HL-60 (cell line): Measurements from ENCODE around the gene PALLD.

Source experiments
- POLR2AphosphoS5 ChIP-seq: IDR thresholded peaks from 2 replicates; pipeline ENCODE4 v1.6.1; 2012; ENCODE audit warnings: low read depth
- TF ChIP-seq, protein P1 (sequence below): IDR thresholded peaks from one replicate; pipeline ENCODE4 v1.5.1; 2011; ENCODE audit warnings: low read length, control low read depth, inconsistent platforms; ENCODE audit not compliant: insufficient read depth
- TF ChIP-seq, protein P2 (sequence below): IDR thresholded peaks from 2 replicates; pipeline ENCODE4 v1.6.1; 2012; ENCODE audit warnings: low read depth; ENCODE audit not compliant: insufficient replicate concordance

DNA sequence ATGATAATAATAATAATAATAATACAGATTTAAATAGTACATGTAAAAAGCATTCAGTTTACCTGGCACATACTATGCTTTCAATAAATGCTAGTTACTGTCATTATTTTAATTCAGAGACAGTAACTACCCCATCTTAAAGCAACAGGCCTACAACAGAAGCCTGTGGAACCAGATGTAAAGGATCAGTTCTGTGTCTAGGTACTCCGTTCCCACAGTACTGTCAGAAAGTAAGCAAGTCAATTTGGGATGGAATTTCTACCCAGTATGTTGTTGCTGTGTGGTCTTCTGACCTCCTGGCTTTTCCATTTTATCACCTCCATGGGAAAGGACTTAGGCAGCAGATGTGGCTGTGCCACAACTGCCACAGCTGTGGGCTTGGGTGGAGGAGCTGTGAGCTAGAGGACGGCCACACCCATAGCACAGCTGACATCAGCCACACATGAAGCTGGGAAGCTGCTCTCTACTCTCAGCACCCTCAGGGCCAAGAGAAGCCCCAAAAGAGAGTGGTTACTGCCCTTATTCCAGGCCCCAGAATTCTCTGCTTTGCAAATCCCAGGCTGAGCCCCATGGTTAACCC, 410.4 kb downstream of the PALLD start:
- TF ChIP-seq, protein P1, sequence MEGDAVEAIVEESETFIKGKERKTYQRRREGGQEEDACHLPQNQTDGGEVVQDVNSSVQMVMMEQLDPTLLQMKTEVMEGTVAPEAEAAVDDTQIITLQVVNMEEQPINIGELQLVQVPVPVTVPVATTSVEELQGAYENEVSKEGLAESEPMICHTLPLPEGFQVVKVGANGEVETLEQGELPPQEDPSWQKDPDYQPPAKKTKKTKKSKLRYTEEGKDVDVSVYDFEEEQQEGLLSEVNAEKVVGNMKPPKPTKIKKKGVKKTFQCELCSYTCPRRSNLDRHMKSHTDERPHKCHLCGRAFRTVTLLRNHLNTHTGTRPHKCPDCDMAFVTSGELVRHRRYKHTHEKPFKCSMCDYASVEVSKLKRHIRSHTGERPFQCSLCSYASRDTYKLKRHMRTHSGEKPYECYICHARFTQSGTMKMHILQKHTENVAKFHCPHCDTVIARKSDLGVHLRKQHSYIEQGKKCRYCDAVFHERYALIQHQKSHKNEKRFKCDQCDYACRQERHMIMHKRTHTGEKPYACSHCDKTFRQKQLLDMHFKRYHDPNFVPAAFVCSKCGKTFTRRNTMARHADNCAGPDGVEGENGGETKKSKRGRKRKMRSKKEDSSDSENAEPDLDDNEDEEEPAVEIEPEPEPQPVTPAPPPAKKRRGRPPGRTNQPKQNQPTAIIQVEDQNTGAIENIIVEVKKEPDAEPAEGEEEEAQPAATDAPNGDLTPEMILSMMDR, result no peak
- no peak for TF ChIP-seq POLR2AphosphoS5
- TF ChIP-seq, protein P2, sequence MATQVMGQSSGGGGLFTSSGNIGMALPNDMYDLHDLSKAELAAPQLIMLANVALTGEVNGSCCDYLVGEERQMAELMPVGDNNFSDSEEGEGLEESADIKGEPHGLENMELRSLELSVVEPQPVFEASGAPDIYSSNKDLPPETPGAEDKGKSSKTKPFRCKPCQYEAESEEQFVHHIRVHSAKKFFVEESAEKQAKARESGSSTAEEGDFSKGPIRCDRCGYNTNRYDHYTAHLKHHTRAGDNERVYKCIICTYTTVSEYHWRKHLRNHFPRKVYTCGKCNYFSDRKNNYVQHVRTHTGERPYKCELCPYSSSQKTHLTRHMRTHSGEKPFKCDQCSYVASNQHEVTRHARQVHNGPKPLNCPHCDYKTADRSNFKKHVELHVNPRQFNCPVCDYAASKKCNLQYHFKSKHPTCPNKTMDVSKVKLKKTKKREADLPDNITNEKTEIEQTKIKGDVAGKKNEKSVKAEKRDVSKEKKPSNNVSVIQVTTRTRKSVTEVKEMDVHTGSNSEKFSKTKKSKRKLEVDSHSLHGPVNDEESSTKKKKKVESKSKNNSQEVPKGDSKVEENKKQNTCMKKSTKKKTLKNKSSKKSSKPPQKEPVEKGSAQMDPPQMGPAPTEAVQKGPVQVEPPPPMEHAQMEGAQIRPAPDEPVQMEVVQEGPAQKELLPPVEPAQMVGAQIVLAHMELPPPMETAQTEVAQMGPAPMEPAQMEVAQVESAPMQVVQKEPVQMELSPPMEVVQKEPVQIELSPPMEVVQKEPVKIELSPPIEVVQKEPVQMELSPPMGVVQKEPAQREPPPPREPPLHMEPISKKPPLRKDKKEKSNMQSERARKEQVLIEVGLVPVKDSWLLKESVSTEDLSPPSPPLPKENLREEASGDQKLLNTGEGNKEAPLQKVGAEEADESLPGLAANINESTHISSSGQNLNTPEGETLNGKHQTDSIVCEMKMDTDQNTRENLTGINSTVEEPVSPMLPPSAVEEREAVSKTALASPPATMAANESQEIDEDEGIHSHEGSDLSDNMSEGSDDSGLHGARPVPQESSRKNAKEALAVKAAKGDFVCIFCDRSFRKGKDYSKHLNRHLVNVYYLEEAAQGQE, result no peak
